Limb (tissue), 2 donors: ENCODE measurements around the gene DNHD1.

Source experiments
- DNase-seq, 2 donors: peaks; one replicate each; pipeline ENCODE4 v3.0.0-alpha.2; 2016; ENCODE audit errors: extremely low spot score in 2 of 2

DNHD1 gene

GRCh38 chr11:6563121-6563619 is 66.1 kb downstream of the DNHD1 start:
- DNase-seq = no peak

GRCh38 chr11:6563667-6564066 is 66.6 kb downstream of the DNHD1 start:
- DNase-seq = no peak

- DNase-seq = no peak
Observed at GRCh38 chr11:6565325-6565724, 68.2 kb downstream of the DNHD1 start.

- DNase-seq = no peak
Observed at GRCh38 chr11:6565988-6566703, 69.1 kb downstream of the DNHD1 start.

GRCh38 chr11:6566704-6567370 is 69.8 kb downstream of the DNHD1 start:
- DNase-seq = no peak

- DNase-seq = peak in 1 of 2 donors; percentile 21
Observed at GRCh38 chr11:6567371-6567745, 70.3 kb downstream of the DNHD1 start.

- peak; percentile 19 to 70 for DNase-seq
Observed at GRCh38 chr11:6568191-6568918, 71.3 kb downstream of the DNHD1 start.

- no peak for DNase-seq
Observed at GRCh38 chr11:6569706-6570105, 72.6 kb downstream of the DNHD1 start.

- DNase-seq = peak in 1 of 2 donors; percentile 24
Observed at GRCh38 chr11:6570691-6571427, 73.8 kb downstream of the DNHD1 start.

GRCh38 chr11:6571434-6572008 is 74.4 kb downstream of the DNHD1 start:
- DNase-seq = no peak

- no peak for DNase-seq
Observed at GRCh38 chr11:6572215-6572614, 75.1 kb downstream of the DNHD1 start.

GRCh38 chr11:6574816-6575715 is 78.0 kb downstream of the DNHD1 start:
- DNase-seq = no peak

GRCh38 chr11:6576471-6577373 is 79.6 kb downstream of the DNHD1 start:
- DNase-seq = peak; percentile 54 to 81

GRCh38 chr11:6578134-6578533 is 81.1 kb downstream of the DNHD1 start:
- no peak for DNase-seq

- DNase-seq = no peak
Observed at GRCh38 chr11:6579681-6580080, 82.6 kb downstream of the DNHD1 start.

- DNase-seq = no peak
Observed at GRCh38 chr11:6583584-6583983, 86.5 kb downstream of the DNHD1 start.

- DNase-seq = no peak
Observed at GRCh38 chr11:6584528-6584927, 87.4 kb downstream of the DNHD1 start.

GRCh38 chr11:6586434-6587359 is 89.6 kb downstream of the DNHD1 start:
- DNase-seq = no peak
